Activated CD4-positive, alpha-beta T cell treated with anti-CD3 and anti-CD28 coated beads, Interleukin-2, amount 10 ng/mL, durations not matched to agents 7 days and 5 days (primary cell): ENCODE data around the gene TARS3. TPM values are rescaled to one million over a fixed set of nuclear protein-coding genes. Genes with fewer than 3 reads are reported as not detected.
"Not testable (repeated sequence)": the region's sequence is repeated elsewhere in the genome, so short reads cannot be mapped to it uniquely, and the experiment has no call there.

Source experiments
- CTCF ChIA-PET: fragments of 350-600 bp; sonication (Branson Sonifier 250); formaldehyde crosslinking; loops from one replicate; lab custom pipeline; 2021; ENCODE audit warnings: antibody characterized with exemption; lab: Charles Lee
- POLR2A ChIA-PET: fragments of 350-600 bp; sonication (Branson Sonifier 250); formaldehyde crosslinking; loops from one replicate; lab custom pipeline; 2021; ENCODE audit warnings: antibody characterized with exemption; lab: Charles Lee
- DNase-seq: peaks from one replicate; pipeline ENCODE4 v3.0.0-alpha.2; 2020
- H3K27ac Mint-ChIP-seq: one replicate; pipeline ENCODE4 v1.8.0; 2021; ENCODE audit warnings: mild to moderate bottlenecking, moderate library complexity, mixed read lengths
- H3K27me3 Mint-ChIP-seq: one replicate; pipeline ENCODE4 v1.8.0; 2021; ENCODE audit warnings: mixed read lengths
- H3K36me3 Mint-ChIP-seq: one replicate; pipeline ENCODE4 v1.8.0; 2021; ENCODE audit warnings: low read depth, mixed read lengths
- H3K4me1 Mint-ChIP-seq: one replicate; pipeline ENCODE4 v1.8.0; 2021; ENCODE audit warnings: mixed read lengths
- H3K4me3 Mint-ChIP-seq: one replicate; pipeline ENCODE4 v1.8.0; 2021; ENCODE audit warnings: mild to moderate bottlenecking, moderate library complexity, mixed read lengths
- H3K9me3 Mint-ChIP-seq: one replicate; pipeline ENCODE4 v1.8.0; 2021; ENCODE audit warnings: mixed read lengths
- total RNA-seq, 2 experiments: library from RNA; stranded (reverse); gene quantifications; one replicate each; pipeline ENCODE4 v1.2.3, GENCODE V29; 2021

The TARS3 gene
- total RNA-seq, 2 experiments from 2014 or later: 11.8 to 14.3 TPM

DNA sequence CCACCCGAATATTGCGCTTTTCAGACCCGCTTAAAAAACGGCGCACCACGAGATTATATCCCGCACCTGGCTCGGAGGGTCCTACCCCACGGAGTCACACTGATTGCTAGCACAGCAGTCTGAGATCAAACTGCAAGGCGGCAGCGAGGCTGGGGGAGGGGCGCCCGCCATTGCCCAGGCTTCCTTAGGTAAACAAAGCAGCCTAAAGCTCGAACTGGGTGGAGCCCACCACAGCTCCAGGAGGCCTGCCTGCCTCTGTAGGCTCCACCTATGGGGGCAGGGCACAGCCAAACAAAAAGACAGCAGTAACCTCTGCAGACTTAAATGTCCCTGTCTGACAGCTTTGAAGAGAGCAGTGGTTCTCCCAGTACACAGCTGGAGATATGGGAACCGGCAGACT, 97.5 kb downstream of the TARS3 start:
- H3K27ac Mint-ChIP-seq, H3K27me3 Mint-ChIP-seq, H3K4me3 Mint-ChIP-seq, DNase-seq, POLR2A ChIA-PET, H3K9me3 Mint-ChIP-seq: not testable (repeated sequence)
- Mint-ChIP-seq H3K4me1 (peaks cover 18% of the 10 kb centered on the region), H3K36me3 (peaks cover 27% of the 10 kb centered on the region)
- CTCF ChIA-PET: interaction anchor here (0.8 kb wide), 1 partner anchor 385 kb away, joined by 3 read pairs; no protein-coding TSS in a partner anchor

DNA sequence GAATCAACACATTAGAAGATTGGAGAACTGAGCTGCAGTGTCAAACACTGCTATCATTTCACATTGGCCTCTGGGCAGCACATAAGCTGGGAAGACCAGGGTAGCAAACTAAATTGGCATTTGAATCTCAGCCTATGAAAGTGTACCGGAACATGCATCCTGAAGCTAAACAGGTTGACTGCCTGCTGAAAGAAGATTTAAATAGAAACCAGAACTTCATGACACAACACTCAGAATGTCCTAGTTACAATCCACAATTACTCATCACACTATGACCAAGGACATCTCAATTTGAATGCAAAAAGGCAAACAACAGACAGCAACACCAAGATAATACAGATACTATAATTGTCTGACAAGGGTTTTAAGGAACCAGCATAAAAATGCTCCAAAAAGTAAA, 98.3 kb downstream of the TARS3 start:
- H3K36me3 Mint-ChIP-seq: peaks cover 30% of the 10 kb centered on the region
- peaks cover 21% of the 10 kb centered on the region for H3K4me1 Mint-ChIP-seq
- H3K4me3 Mint-ChIP-seq: no peak overlapping the region
- no peak overlapping the region for H3K27ac Mint-ChIP-seq
- no peaks in the 10 kb centered on the region for H3K27me3 Mint-ChIP-seq
- POLR2A ChIA-PET: no interaction called here
- CTCF ChIA-PET: interaction anchor here (0.8 to 2.0 kb wide), 3 partner anchors 10 to 384 kb away, joined by 3 to 7 read pairs (median 3); no protein-coding TSS in a partner anchor
- no peak for DNase-seq
- peaks cover 8% of the 10 kb centered on the region for H3K9me3 Mint-ChIP-seq

DNA sequence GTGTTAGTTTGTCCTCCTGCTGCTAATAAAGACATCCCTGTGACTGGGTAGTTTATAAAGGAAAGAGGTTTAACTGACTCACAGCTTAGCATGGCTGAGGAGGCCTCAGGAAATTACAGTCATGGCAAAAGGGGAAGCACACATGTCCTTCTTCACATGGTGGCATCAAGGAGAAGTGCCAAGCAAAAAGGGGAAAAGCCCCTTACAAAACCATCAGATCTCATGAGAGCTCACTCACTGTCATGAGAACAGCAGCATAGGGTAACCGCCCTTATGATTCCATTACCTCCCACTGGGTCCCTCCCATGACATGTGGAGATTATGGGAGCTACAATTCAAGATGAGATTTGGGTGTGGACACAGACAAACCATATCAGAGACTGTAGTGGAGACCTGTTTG, 99.1 kb downstream of the TARS3 start:
- ChIA-PET POLR2A (no interaction called here), CTCF (interaction anchor here (1.1 to 2.0 kb wide), 3 partner anchors 10 to 16 kb away, joined by 3 to 7 read pairs (median 5); no protein-coding TSS in a partner anchor)
- Mint-ChIP-seq H3K27me3 (no peaks in the 10 kb centered on the region), H3K9me3 (peaks cover 8% of the 10 kb centered on the region), H3K4me3 (no peak overlapping the region), H3K4me1 (peaks cover 21% of the 10 kb centered on the region), H3K27ac (no peak overlapping the region), H3K36me3 (peaks cover 30% of the 10 kb centered on the region)
- DNase-seq: no peak

DNA sequence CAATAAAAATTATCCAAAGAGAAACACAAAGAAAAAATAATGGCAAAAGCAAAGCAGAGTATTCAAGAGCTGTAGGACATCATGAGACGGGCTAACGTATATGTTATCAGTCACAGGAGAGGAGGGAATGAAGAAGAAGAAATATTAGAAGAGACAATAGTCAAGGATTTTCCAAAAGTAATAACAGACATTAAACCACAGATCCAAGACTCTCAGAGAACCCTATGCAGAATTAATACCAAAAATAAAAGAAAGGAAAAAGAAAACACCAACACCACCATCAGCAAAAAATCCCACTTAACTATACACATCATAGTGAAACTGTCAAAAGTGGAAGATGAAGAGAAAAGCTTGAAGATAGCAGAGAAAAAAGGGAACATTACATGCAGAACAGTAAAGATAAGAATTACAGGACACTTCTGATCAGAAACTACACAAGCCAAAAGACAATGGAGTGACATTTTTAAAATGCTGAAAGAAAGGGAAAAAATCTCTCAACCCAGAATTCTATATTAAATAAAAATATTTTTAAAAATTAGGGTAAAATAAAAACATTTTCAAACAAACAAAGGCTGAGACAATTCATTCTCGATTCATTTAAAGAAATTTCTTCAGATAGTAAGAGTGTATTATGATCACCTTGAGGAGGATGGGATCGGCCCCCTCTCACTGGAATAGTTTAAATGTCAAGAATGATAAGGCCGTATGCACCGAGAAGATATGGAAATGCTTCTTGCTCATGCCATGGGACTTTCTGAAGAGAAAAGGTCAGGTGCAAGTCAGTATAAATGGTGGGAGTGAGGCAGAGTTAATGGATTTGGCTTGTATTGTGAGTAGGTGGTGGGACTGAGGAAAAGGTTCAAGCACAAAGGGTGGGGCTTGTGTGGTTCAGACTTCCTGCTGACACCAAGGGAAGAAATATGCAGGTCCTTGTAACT, 100.6 kb downstream of the TARS3 start:
- no peaks in the 10 kb centered on the region for H3K27me3 Mint-ChIP-seq
- peak overlapping the region; percentile 43 for H3K27ac Mint-ChIP-seq
- no peak for DNase-seq
- ChIA-PET POLR2A (no interaction called here), CTCF (interaction anchor here (2.0 kb wide), 1 partner anchor 18 kb away, joined by 7 read pairs; no protein-coding TSS in a partner anchor)
- peaks cover 8% of the 10 kb centered on the region for H3K9me3 Mint-ChIP-seq
- peaks cover 21% of the 10 kb centered on the region for H3K4me1 Mint-ChIP-seq
- H3K36me3 Mint-ChIP-seq: peaks cover 30% of the 10 kb centered on the region
- no peak overlapping the region for H3K4me3 Mint-ChIP-seq

DNA sequence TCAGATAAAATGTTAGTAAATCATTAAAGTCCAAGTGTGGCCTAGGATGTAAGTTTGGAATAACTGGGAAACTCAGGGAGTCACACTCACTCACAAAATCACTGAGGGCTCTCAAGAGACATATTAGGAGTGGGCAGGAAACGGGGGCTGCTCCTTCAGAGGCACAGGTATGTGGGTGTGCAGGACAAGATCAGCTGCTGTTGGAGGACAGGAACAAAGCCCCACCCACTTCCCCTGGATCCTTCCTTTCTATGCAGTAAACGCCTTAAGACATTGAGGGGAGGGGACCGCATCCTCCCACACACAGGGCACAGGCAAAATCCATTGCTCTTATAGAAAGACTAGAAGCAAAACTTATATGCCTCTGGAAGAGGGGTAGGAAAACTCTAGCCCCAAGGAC, 102.3 kb downstream of the TARS3 start:
- Mint-ChIP-seq H3K4me1 (peaks cover 21% of the 10 kb centered on the region), H3K27me3 (no peaks in the 10 kb centered on the region), H3K36me3 (peaks cover 30% of the 10 kb centered on the region), H3K4me3 (no peak overlapping the region), H3K27ac (no peak overlapping the region), H3K9me3 (peaks cover 8% of the 10 kb centered on the region)
- POLR2A ChIA-PET: no interaction called here
- DNase-seq: no peak
- CTCF ChIA-PET: interaction anchor here (1.6 kb wide), 1 partner anchor 328 kb away, joined by 3 read pairs; no protein-coding TSS in a partner anchor

DNA sequence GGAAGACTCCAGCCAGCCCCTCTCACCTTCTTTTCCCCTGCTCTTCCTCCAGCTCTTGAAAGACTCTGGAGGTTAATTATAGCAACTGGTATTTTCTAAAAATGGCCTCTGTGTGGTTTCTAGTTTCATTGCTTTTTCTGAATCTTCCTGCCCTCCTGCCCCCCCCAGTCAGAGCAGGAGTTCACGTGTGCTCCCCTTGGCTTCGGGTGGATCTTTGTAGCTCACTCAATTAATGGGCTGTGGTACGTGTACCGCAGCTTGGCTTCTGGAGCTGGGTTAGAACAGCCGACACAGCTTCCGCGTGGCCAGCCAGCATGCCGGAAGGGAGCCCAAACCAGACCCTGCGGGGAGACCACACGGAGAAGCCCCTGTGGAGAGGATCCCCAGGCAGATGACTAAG, 103.6 kb downstream of the TARS3 start:
- Mint-ChIP-seq H3K27me3 (no peaks in the 10 kb centered on the region), H3K4me1 (peaks cover 18% of the 10 kb centered on the region), H3K9me3 (peaks cover 8% of the 10 kb centered on the region), H3K27ac (no peak overlapping the region), H3K4me3 (no peak overlapping the region), H3K36me3 (peaks cover 23% of the 10 kb centered on the region)
- DNase-seq: no peak
- CTCF ChIA-PET: interaction anchor here (1.1 kb wide), 1 partner anchor 332 kb away, joined by 4 read pairs; no protein-coding TSS in a partner anchor
- POLR2A ChIA-PET: interaction anchor here (0.5 kb wide), 1 partner anchor 958 kb away, joined by 3 read pairs; no protein-coding TSS in a partner anchor

DNA sequence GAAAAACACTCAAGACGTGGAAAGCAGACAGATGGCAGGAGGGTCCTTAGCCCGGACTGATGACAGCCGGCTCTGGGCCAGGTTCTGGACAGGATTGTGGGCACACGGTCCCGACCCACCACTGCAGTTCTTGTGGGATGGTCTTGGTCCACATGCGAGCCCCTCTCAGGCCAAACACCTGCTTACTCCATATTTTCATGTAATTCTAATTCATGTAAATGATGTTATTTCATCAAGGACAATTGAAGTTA, 104.7 kb downstream of the TARS3 start:
- Mint-ChIP-seq H3K36me3 (peaks cover 15% of the 10 kb centered on the region), H3K9me3 (peaks cover 6% of the 10 kb centered on the region), H3K4me1 (peaks cover 18% of the 10 kb centered on the region), H3K27me3 (no peaks in the 10 kb centered on the region), H3K27ac (no peak overlapping the region), H3K4me3 (no peak overlapping the region)
- ChIA-PET CTCF (no interaction called here), POLR2A (no interaction called here)
- DNase-seq: no peak

DNA sequence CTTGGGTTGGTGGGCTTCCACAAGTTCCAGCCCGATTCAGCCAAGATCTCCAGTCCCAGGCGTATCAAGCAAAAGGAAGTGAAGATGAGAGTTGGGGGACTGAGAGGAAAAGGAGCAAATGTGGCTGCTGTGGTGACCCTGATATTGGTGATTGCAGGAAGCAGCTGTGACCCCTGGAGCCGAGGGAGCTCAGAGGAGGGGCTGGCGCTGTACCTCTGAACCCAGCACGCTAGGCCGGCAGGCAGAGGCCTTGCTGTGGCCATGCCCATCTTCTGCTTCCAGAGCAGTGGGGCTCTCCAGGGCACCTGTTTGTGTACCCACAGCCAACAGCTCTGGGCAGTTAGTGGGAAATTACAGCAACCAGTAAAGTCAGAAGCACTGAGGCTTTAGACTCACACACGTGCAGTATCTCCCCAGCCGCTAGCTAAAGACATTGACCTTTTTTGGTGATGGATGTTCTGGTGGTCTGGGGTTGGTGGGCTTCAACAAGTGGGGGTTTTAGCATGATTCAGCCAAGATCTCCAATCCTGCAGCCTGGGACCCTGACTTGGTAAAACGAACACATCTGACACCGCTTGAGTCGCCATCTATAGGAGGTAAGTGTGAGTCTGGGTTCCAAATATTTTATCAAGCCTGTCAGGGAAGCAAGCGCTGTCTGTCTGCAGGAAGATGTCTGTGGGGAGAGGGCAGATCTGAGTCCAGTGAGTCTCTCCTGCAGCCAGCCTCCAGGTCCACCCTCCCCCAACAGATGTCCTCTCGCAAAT, 105.2 kb downstream of the TARS3 start:
- Mint-ChIP-seq H3K4me1 (peaks cover 15% of the 10 kb centered on the region), H3K27me3 (no peaks in the 10 kb centered on the region), H3K36me3 (peaks cover 11% of the 10 kb centered on the region), H3K27ac (no peak overlapping the region), H3K9me3 (peaks cover 6% of the 10 kb centered on the region), H3K4me3 (no peak overlapping the region)
- no peak for DNase-seq
- POLR2A ChIA-PET: no interaction called here
- CTCF ChIA-PET: no interaction called here

DNA sequence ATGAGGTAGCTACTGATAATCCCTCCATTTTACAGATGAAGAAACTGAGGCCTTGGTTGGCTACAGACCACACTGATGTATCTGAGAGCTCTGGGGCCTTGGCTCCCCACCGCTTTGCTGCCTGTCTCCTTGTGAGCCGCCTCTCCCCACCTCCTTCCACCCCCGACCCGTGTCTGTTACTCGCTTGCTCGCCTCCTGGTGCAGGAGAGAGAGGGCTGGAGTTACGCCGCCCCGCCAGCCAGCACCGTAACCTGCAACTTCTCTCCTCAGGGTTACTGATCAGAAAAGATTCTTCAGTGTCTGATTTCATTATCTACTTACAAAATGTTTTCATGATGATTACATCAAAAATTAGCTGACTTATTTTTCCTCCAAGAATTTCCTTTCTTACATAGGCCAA, 106.2 kb downstream of the TARS3 start:
- CTCF ChIA-PET: no interaction called here

DNA sequence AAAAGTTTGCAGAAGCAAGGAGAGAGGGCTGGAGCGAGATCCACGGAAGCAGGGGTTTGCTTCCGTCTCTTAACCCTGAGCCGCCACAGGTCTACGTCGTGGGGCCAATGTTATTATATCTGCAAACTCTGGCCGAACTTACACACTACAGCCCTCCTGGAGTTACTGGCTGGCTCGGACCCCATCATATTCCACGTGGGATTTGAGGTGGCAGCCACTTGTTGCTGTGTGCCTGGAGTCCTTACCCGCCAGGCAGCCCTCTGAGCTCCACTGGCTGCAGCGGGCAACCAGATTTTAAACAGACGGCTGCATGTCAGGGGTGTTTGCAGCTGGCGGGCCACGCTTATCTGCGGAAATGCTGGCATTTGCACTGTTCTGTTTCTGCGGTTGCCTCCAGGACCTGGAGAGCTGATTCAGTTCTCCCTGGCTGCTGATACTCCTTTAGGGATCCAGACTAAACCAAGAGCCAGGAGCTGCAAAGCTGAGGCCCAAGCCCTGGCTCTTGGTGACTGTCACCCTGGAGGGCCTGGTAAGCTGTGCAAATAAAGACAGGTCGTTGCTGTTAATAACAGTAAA, 106.8 kb downstream of the TARS3 start:
- DNase-seq: no peak
- Mint-ChIP-seq H3K27me3 (no peaks in the 10 kb centered on the region), H3K4me3 (no peak overlapping the region), H3K27ac (no peak overlapping the region), H3K36me3 (peaks cover 4% of the 10 kb centered on the region), H3K9me3 (no peaks in the 10 kb centered on the region), H3K4me1 (peaks cover 10% of the 10 kb centered on the region)
- CTCF ChIA-PET: no interaction called here
- POLR2A ChIA-PET: no interaction called here

More for the DNA sequence above, 106.2 kb downstream of the TARS3 start:
- peaks cover 4% of the 10 kb centered on the region for H3K36me3 Mint-ChIP-seq
- H3K27ac Mint-ChIP-seq: no peak overlapping the region
- no peak for DNase-seq
- H3K9me3 Mint-ChIP-seq: peaks cover under 1% of the 10 kb centered on the region
- H3K4me3 Mint-ChIP-seq: no peak overlapping the region
- POLR2A ChIA-PET: no interaction called here
- H3K4me1 Mint-ChIP-seq: peaks cover 10% of the 10 kb centered on the region
- no peaks in the 10 kb centered on the region for H3K27me3 Mint-ChIP-seq

DNA sequence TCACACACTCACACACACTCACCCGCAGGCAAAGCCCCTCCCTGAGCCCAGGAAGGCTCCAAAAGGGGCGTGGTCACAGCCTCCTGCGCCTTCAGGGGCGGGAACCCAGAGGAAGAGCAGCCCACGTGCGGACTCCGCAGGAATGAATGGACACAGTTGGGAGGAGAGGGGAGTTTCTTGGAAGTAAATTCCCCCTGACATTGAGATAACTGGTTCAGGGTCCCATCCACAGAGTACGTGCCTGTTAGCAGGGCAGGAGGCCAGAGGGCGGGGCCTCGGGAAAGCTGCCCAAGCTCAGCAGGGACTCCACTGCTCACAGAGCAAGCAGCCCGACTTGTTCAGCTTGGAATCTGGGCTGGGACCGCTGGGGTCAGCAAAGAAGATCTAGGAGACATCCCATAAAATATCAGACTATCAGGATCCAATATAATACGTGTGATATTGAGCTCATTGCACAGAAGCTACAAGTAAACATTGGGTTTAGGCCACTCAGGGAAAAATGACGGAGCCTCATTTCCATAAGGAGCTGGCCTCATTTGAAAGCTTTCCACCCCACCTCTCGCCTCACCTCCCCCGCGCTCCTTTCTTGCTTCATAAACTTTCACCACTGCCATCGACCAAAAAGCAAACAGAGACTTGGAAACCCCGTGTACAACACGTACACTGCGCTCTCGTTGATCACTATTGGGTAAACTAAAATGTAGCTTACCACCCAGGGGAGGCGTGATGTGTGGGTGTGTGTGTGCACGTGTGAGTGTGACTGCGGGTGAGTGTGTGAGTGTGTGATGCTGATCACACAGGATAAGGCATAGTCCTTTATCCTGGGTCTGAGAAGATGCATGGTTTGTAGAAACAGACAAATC, 108.1 kb downstream of the TARS3 start:
- Mint-ChIP-seq H3K4me1 (no peaks in the 10 kb centered on the region), H3K36me3 (no peaks in the 10 kb centered on the region), H3K27ac (no peak overlapping the region), H3K9me3 (no peaks in the 10 kb centered on the region), H3K27me3 (no peaks in the 10 kb centered on the region), H3K4me3 (no peak overlapping the region)
- no peak for DNase-seq
- CTCF ChIA-PET: no interaction called here
- POLR2A ChIA-PET: no interaction called here

DNA sequence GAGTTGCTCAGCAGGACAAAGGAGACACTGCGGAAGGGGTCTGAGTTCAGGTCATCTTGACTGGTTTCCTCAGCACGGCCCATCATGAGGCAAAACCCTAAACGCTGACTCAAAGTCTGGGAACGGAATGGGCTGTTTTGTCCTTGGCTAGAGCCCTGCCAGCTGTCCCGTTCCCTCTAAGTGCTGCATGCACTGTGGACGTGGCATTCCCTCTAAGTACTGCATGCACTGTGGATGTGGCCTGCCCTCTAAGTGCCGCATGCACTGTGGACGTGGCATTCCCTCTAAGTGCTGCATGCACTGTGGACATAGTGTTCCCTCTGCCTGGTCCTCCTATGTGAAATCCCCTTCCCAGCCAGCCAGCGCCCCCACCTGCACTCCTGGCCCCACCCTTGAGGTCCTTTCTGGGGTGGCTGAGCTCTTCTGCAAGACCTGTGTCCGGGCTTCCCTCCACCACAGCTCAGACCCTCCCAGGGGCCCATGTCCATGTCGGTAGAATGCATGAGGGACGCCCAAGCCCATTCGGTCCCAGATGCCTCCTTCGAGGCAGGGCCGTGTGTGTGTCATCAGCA, 108.8 kb downstream of the TARS3 start:
- DNase-seq: no peak
- Mint-ChIP-seq H3K27me3 (no peaks in the 10 kb centered on the region), H3K4me1 (no peaks in the 10 kb centered on the region), H3K9me3 (no peaks in the 10 kb centered on the region), H3K4me3 (no peak overlapping the region), H3K27ac (no peak overlapping the region), H3K36me3 (no peaks in the 10 kb centered on the region)
- CTCF ChIA-PET: no interaction called here
- POLR2A ChIA-PET: no interaction called here
